H1 (cell line): ENCODE measurements around the gene SPATS2. TPM values are rescaled to one million over a fixed set of nuclear protein-coding genes. Genes with fewer than 3 reads are reported as not detected.
A peak's percentile ranks its signal among the peaks of the same experiment; 100 is the strongest.

Experiments
- ASH2L ChIP-seq: fragments of 200-600, 300-600 bp; sonication (generic); IDR thresholded peaks from one replicate; pipeline ENCODE4 v1.7.1; 2017; ENCODE audit warnings: low read length
- ATF2 ChIP-seq: IDR thresholded peaks from 2 replicates; pipeline ENCODE4 v1.6.1; 2012; ENCODE audit warnings: low read length, inconsistent platforms
- BACH1 ChIP-seq: IDR thresholded peaks from 2 replicates; pipeline ENCODE4 v1.6.1; 2012; ENCODE audit warnings: low read length, improper control_type of control experiment
- BCL11A ChIP-seq, 2 experiments: IDR thresholded peaks; one replicate each; pipeline ENCODE4 v1.6.1; 2011; ENCODE audit warnings: low read depth in 2 of 2, low read length in 2 of 2, mild to moderate bottlenecking in 2 of 2
- CHD1 ChIP-seq: IDR thresholded peaks from 2 replicates; pipeline ENCODE4 v1.6.1; 2012; ENCODE audit warnings: low read depth, low read length, improper control_type of control experiment
- CHD2 ChIP-seq: IDR thresholded peaks from 2 replicates; pipeline ENCODE4 v1.6.1; 2012; ENCODE audit warnings: low read length, improper control_type of control experiment
- CREB1 ChIP-seq: IDR thresholded peaks from 2 replicates; pipeline ENCODE4 v1.6.1; 2012; ENCODE audit warnings: inconsistent platforms
- E2F6 ChIP-seq: IDR thresholded peaks from 2 replicates; pipeline ENCODE4 v1.6.1; 2012; ENCODE audit warnings: inconsistent platforms
- HDAC2 ChIP-seq, 2 experiments: fragments of 300-600 bp in 1 of 2; sonication (generic) in 1 of 2; IDR thresholded peaks; 2 replicates each; pipeline ENCODE4 v1.6.1; 2011 to 2012; ENCODE audit warnings: low read depth in 2 of 2, low read length in 2 of 2, mild to moderate bottlenecking in 2 of 2, moderate library complexity in 2 of 2, borderline replicate concordance in 1 of 2, inconsistent platforms in 1 of 2
- KDM4A ChIP-seq: IDR thresholded peaks from one replicate; pipeline ENCODE4 v1.7.1; 2012; ENCODE audit warnings: low read depth, mild to moderate bottlenecking, moderate library complexity, low read length, inconsistent platforms; ENCODE audit not compliant: severe bottlenecking
- MAX ChIP-seq: IDR thresholded peaks from 2 replicates; pipeline ENCODE4 v1.6.1; 2012; ENCODE audit warnings: inconsistent platforms
- PHF8 ChIP-seq: fragments of 200-600 bp; sonication (generic); conservative IDR thresholded peaks from 2 replicates; pipeline ENCODE4 v1.7.1; 2012; ENCODE audit warnings: low read depth, mild to moderate bottlenecking, inconsistent platforms, low read length, moderate library complexity
- RFX5 ChIP-seq: IDR thresholded peaks from 2 replicates; pipeline ENCODE4 v1.6.1; 2011; ENCODE audit warnings: low read depth, low read length, improper control_type of control experiment, borderline replicate concordance
- SIN3A ChIP-seq, 2 experiments: IDR thresholded peaks in 1 of 2; conservative IDR thresholded peaks in 1 of 2; 2 replicates each; pipeline ENCODE4 v1.6.1; 2011 to 2012; ENCODE audit warnings: low read length in 2 of 2, improper control_type of control experiment in 1 of 2, low read depth in 1 of 2, mild to moderate bottlenecking in 1 of 2
- SIRT6 ChIP-seq: IDR thresholded peaks from one replicate; pipeline ENCODE4 v1.7.1; 2012; ENCODE audit warnings: low read length, inconsistent platforms
- SIX5 ChIP-seq: IDR thresholded peaks from 2 replicates; pipeline ENCODE4 v1.6.1; 2011; ENCODE audit warnings: mild to moderate bottlenecking, low read depth, low read length
- SP4 ChIP-seq: IDR thresholded peaks from 2 replicates; pipeline ENCODE4 v1.6.1; 2012; ENCODE audit warnings: low read length, inconsistent platforms
- TAF1 ChIP-seq: IDR thresholded peaks from 2 replicates; pipeline ENCODE4 v1.6.1; 2011; ENCODE audit warnings: mild to moderate bottlenecking, low read depth, low read length
- TAF7 ChIP-seq: optimal IDR thresholded peaks from 2 replicates; pipeline ENCODE3; 2011; ENCODE audit warnings: low read depth, mild to moderate bottlenecking, inconsistent platforms, low read length, moderate library complexity, borderline replicate concordance
- TBP ChIP-seq: IDR thresholded peaks from 2 replicates; pipeline ENCODE4 v1.6.1; 2011; ENCODE audit warnings: low read depth, low read length, improper control_type of control experiment
- TCF12 ChIP-seq: IDR thresholded peaks from 2 replicates; pipeline ENCODE4 v1.6.1; 2011; ENCODE audit warnings: low read depth, mild to moderate bottlenecking, low read length
- polyA plus RNA-seq, 7 experiments: library from polyadenylated mRNA; depleted of rRNA in 3 of 7; stranded (reverse) in 5 of 7; unstranded in 2 of 7; fragments of >200 nt in 5 of 7; fragments of 200-250 nt in 2 of 7; gene quantifications; 1 replicate in 5 of 7; 2 replicates in 1 of 7; 4 replicates in 1 of 7; pipeline versions ENCODE4 v1.2.1 to v1.2.3, GENCODE V29; 2011 to 2013; ENCODE audit warnings: missing spikeins in 2 of 7, mixed read lengths in 2 of 7
- total RNA-seq: library from RNA; stranded (reverse); fragmentation: NEBNext Ultra II Directional; extraction: Animal tissue kit (Norgen Biotek cat#: 25700); gene quantifications from 2 replicates; pipeline ENCODE4 v1.2.1, GENCODE V29; 2021

SPATS2 gene
- total and polyA plus RNA-seq, 2 of the 8 experiments (the other 6 are each of a cell fraction or from before 2014, with no cell fraction given) = 19.2 to 24.5 TPM

- TF ChIP-seq HDAC2 (IDR thresholded peaks at IDR 0.05; ENCODE audit: borderline replicate concordance in 1 of 2, low read depth in 2 of 2, low read length in 2 of 2) (0 out of 4 replicates have a peak, but pooled peaks have one; percentile 34 to 83), SIX5 (no peak), SIN3A (conservative IDR thresholded peaks at IDR 0.05 in 1 of 2, IDR thresholded peaks at IDR 0.05 in 1 of 2; ENCODE audit: low read depth in 1 of 2, low read length in 2 of 2) (peak in 1 of 2 experiments; percentile 81; a peak in 1 of 4 replicates), BCL11A (IDR thresholded peaks at IDR 0.05; ENCODE audit: low read depth in 2 of 2, low read length in 2 of 2) (no peak), CREB1 (peak; percentile 47; the same call in 1 of the 2 replicates), TBP (0 out of 2 replicates have a peak, but pooled peaks have one; percentile 40), ATF2 (0 out of 2 replicates have a peak, but pooled peaks have one; percentile 49), ASH2L (peak; percentile 97), PHF8 (no peak), SP4 (no peak), RFX5 (no peak), E2F6 (no peak), CHD1 (no peak; the same call in 1 of the 2 replicates), TAF1 (0 out of 2 replicates have a peak, but pooled peaks have one; percentile 7), BACH1 (0 out of 2 replicates have a peak, but pooled peaks have one; percentile 5), TAF7 (no peak), TCF12 (no peak), KDM4A (peak; percentile 99), MAX (no peak; the same call in 1 of the 2 replicates), SIRT6 (no peak), CHD2 (no peak)
These were observed 25.0 kb upstream of the SPATS2 start (continued) for GRCh38 chr12:49342066-49342913.
